GM23248 (cell line): Measurements from ENCODE around the gene CDCA5. TPM values are rescaled to one million over a fixed set of nuclear protein-coding genes. Genes with fewer than 3 reads are reported as not detected.

ENCODE experiments used
- DNase-seq: peaks from one replicate; pipeline ENCODE4 v3.0.0-alpha.2; 2015
- H2AFZ ChIP-seq: fragments of 200-600 bp; sonication (generic); 2 replicates; pipeline ENCODE4 v1.6.1; 2016; ENCODE audit warnings: antibody characterized with exemption
- H3F3A ChIP-seq: fragments of 200-600 bp; sonication (generic); 2 replicates; pipeline ENCODE4 v1.6.1; 2016; ENCODE audit warnings: mild to moderate bottlenecking, antibody characterized with exemption, mixed run types; ENCODE audit not compliant: insufficient read depth
- H3K27ac ChIP-seq: fragments of 200-600 bp; sonication (generic); 2 replicates; pipeline ENCODE4 v1.5.1; 2016; ENCODE audit warnings: mild to moderate bottlenecking
- H3K27me3 ChIP-seq: fragments of 200-600 bp; sonication (generic); replicated peaks from 2 replicates; pipeline ENCODE4 v1.6.1; 2016; ENCODE audit warnings: mild to moderate bottlenecking; ENCODE audit not compliant: insufficient read depth
- H3K36me3 ChIP-seq: fragments of 200-600 bp; sonication (generic); 2 replicates; pipeline ENCODE4 v1.6.1; 2016; ENCODE audit warnings: low read depth, mild to moderate bottlenecking
- H3K4me1 ChIP-seq: fragments of 200-600 bp; sonication (generic); 2 replicates; pipeline ENCODE4 v1.6.1; 2016; ENCODE audit warnings: mild to moderate bottlenecking; ENCODE audit not compliant: insufficient read depth
- H3K4me2 ChIP-seq: fragments of 200-600 bp; sonication (generic); one replicate; pipeline ENCODE4 v1.6.1; 2016; ENCODE audit warnings: mild to moderate bottlenecking; ENCODE audit not compliant: unreplicated experiment
- H3K4me3 ChIP-seq: fragments of 200-600 bp; sonication (generic); 2 replicates; pipeline ENCODE4 v1.5.1; 2016; ENCODE audit warnings: mild to moderate bottlenecking
- H3K79me2 ChIP-seq: fragments of 200-600 bp; sonication (generic); 2 replicates; pipeline ENCODE4 v1.6.1; 2016; ENCODE audit warnings: mild to moderate bottlenecking; ENCODE audit not compliant: insufficient read depth
- H3K9ac ChIP-seq: fragments of 200-600 bp; sonication (generic); 2 replicates; pipeline ENCODE4 v1.6.1; 2016; ENCODE audit warnings: mild to moderate bottlenecking
- H3K9me2 ChIP-seq: fragments of 200-600 bp; sonication (generic); 2 replicates; pipeline ENCODE4 v1.6.1; 2016; ENCODE audit warnings: mixed run types, mild to moderate bottlenecking, moderate library complexity; ENCODE audit not compliant: insufficient read depth
- H3K9me3 ChIP-seq: fragments of 200-600 bp; sonication (generic); one replicate; pipeline ENCODE4 v1.6.1; 2017; ENCODE audit warnings: low read depth
- H4K20me1 ChIP-seq: fragments of 200-600 bp; sonication (generic); 2 replicates; pipeline ENCODE4 v1.6.0; 2016; ENCODE audit not compliant: insufficient read depth
- EZH2 ChIP-seq: fragments of 200-600 bp; sonication (generic); IDR thresholded peaks from 2 replicates; pipeline ENCODE4 v1.6.1; 2018; ENCODE audit warnings: antibody characterized with exemption, mild to moderate bottlenecking; ENCODE audit not compliant: insufficient read depth, poor library complexity, severe bottlenecking
- EZH2phosphoT487 ChIP-seq: fragments of 200-600 bp; sonication (generic); IDR thresholded peaks from 2 replicates; pipeline ENCODE4 v1.6.1; 2018; ENCODE audit warnings: antibody characterized with exemption, moderate library complexity, mild to moderate bottlenecking, low read depth; ENCODE audit not compliant: insufficient read depth
- WGBS, 2 experiments: methylation state at CpG; one replicate each; pipeline ENCODE4 v1.1.6; 2015 to 2017; ENCODE audit warnings: low lambda C conversion rate in 2 of 2, low coverage in 1 of 2; ENCODE audit errors: missing lambda C conversion rate in 2 of 2; 5-methylcytosine and 5-hydroxymethylcytosine counted together
- in situ Hi-C: fragments of 300-500 bp; cut with MboI; formaldehyde crosslinking; loops from 2 replicates; pipeline ENCODE4 v1.15.0; 2020
- polyA plus RNA-seq: library from polyadenylated mRNA; unstranded; fragments of >200 nt; fragmentation: Nextera tagmentation; extraction: Ambion mirVana; gene quantifications from 2 replicates; pipeline ENCODE4 v1.2.1, GENCODE V29; 2016
- total RNA-seq: library from RNA; depleted of rRNA; stranded (reverse); fragments of >200 nt; shearing (Covaris generic); gene quantifications from 2 replicates; pipeline ENCODE4 v1.2.3, GENCODE V29; 2014

Gene CDCA5
- total and polyA plus RNA-seq, 2 experiments from 2014 or later, result 11.9 to 16.8 TPM

- Histone ChIP-seq H3K9me2 (no peaks in the 10 kb centered on the region), H3K9ac (peak within 1 kb of the TSS; percentile 96), H4K20me1 (no peaks in the 10 kb centered on the region), H3K9me3 (no peaks in the 10 kb centered on the region), H3K36me3 (peaks cover 25% of the 10 kb centered on the region), H2AFZ (peak within 1 kb of the TSS; percentile 53), H3F3A (peaks cover 35% of the 10 kb centered on the region), H3K4me3 (peak within 1 kb of the TSS; percentile 84), H3K4me2 (peak within 1 kb of the TSS; percentile 84), H3K4me1 (peaks cover 17% of the 10 kb centered on the region), H3K27me3 (no peaks in the 10 kb centered on the region), H3K79me2 (peaks cover 51% of the 10 kb centered on the region), H3K27ac (peak within 1 kb of the TSS; percentile 94)
- TF ChIP-seq EZH2phosphoT487, result no peak
- TF ChIP-seq EZH2, result no peak
- in situ Hi-C loops, result no loop called here
- 0 to 1% methylated on average over 71 to 89 of the region's 89 CpGs for WGBS, 2 experiments
- peak; percentile 99 for DNase-seq
Measured at GRCh38 chr11:65117206-65118096, 33.6 kb upstream of the CDCA5 start, which contains the start of gene ZNHIT2. TSS of gene ZNHIT2 (minus strand) at chr11:65117701. CDS start at chr11:65117653, 48 bp downstream.

GRCh38 chr11:65116370-65117205 lies 32.7 kb upstream of the CDCA5 start:
- 20 to 21% methylated on average over 56 to 65 of the region's 68 CpGs for WGBS, 2 experiments
- peak overlapping the region; percentile 96 for H3K9ac ChIP-seq
- H2AFZ ChIP-seq, result peak overlapping the region; percentile 53
- peak overlapping the region; percentile 94 for H3K27ac ChIP-seq
- H3K27me3 ChIP-seq, result no peaks in the 10 kb centered on the region
- H3K9me2 ChIP-seq, result no peaks in the 10 kb centered on the region
- H3K9me3 ChIP-seq, result no peaks in the 10 kb centered on the region
- peak overlapping the region; percentile 84 for H3K4me2 ChIP-seq
- TF ChIP-seq EZH2, result no peak
- TF ChIP-seq EZH2phosphoT487, result no peak
- no peaks in the 10 kb centered on the region for H4K20me1 ChIP-seq
- H3K36me3 ChIP-seq, result peaks cover 25% of the 10 kb centered on the region
- in situ Hi-C loops, result no loop called here
- peaks cover 45% of the 10 kb centered on the region for H3K79me2 ChIP-seq
- peak; percentile 96 for DNase-seq
- peaks cover 23% of the 10 kb centered on the region for H3K4me1 ChIP-seq
- peaks cover 35% of the 10 kb centered on the region for H3F3A ChIP-seq
- H3K4me3 ChIP-seq, result peak overlapping the region; percentile 84

GRCh38 chr11:65115361-65116082 lies 31.7 kb upstream of the CDCA5 start:
- WGBS, 2 experiments, result 85 to 91% methylated on average over 20 to 21 of the region's 21 CpGs
- no peaks in the 10 kb centered on the region for H3K9me2 ChIP-seq
- TF ChIP-seq EZH2 (no peak), EZH2phosphoT487 (no peak)
- H4K20me1 ChIP-seq, result no peaks in the 10 kb centered on the region
- no peaks in the 10 kb centered on the region for H3K9me3 ChIP-seq
- peaks cover 32% of the 10 kb centered on the region for H3F3A ChIP-seq
- peak overlapping the region; percentile 84 for H3K4me2 ChIP-seq
- H3K4me3 ChIP-seq, result no peak overlapping the region
- no peak overlapping the region for H3K27ac ChIP-seq
- H2AFZ ChIP-seq, result no peak overlapping the region
- H3K4me1 ChIP-seq, result peaks cover 17% of the 10 kb centered on the region; the same call in 1 of the 2 replicates
- peaks cover 34% of the 10 kb centered on the region for H3K79me2 ChIP-seq
- H3K36me3 ChIP-seq, result peaks cover 19% of the 10 kb centered on the region
- peak overlapping the region; percentile 96 for H3K9ac ChIP-seq
- DNase-seq, result no peak
- in situ Hi-C loops, result no loop called here
- no peaks in the 10 kb centered on the region for H3K27me3 ChIP-seq
